HepG2 (cell line): ENCODE measurements around the gene NUP85. TPM values are rescaled to one million over a fixed set of nuclear protein-coding genes. Genes with fewer than 3 reads are reported as not detected.

Experiments used
- ADNP ChIP-seq: sonication (generic); formaldehyde crosslinking; IDR thresholded peaks from 2 replicates; pipeline ENCODE4 v1.4.0; 2020; ENCODE audit warnings: missing genetic modification reagents
- CBX5 ChIP-seq: sonication (generic); formaldehyde crosslinking; IDR thresholded peaks from 2 replicates; pipeline ENCODE4 v1.4.0; 2020; ENCODE audit warnings: missing genetic modification reagents, borderline replicate concordance
- FLYWCH1 ChIP-seq: sonication (generic); formaldehyde crosslinking; IDR thresholded peaks from 2 replicates; pipeline ENCODE4 v1.8.1; 2023; ENCODE audit warnings: mild to moderate bottlenecking, missing genetic modification reagents
- FUBP1 ChIP-seq: sonication (generic); formaldehyde crosslinking; IDR thresholded peaks from 2 replicates; pipeline ENCODE4 v1.5.1; 2020; ENCODE audit warnings: missing genetic modification reagents, mild to moderate bottlenecking, borderline replicate concordance
- HMGXB3 ChIP-seq: sonication (generic); formaldehyde crosslinking; IDR thresholded peaks from 2 replicates; pipeline ENCODE4 v1.4.0; 2020; ENCODE audit warnings: missing genetic modification reagents, borderline replicate concordance
- IKZF4 ChIP-seq: sonication (generic); formaldehyde crosslinking; IDR thresholded peaks from 2 replicates; pipeline ENCODE4 v1.5.1; 2020; ENCODE audit warnings: borderline replicate concordance, mild to moderate bottlenecking, low read depth, missing genetic modification reagents; ENCODE audit errors: not compliant biosample characterization
- KDM5B ChIP-seq: sonication (generic); formaldehyde crosslinking; IDR thresholded peaks from 2 replicates; pipeline ENCODE4 v1.4.0; 2020; ENCODE audit warnings: missing genetic modification reagents, mild to moderate bottlenecking, borderline replicate concordance
- MTF2 ChIP-seq: sonication (generic); formaldehyde crosslinking; IDR thresholded peaks from 2 replicates; pipeline ENCODE4 v1.5.0; 2020; ENCODE audit warnings: missing genetic modification reagents, borderline replicate concordance
- PRDM4 ChIP-seq: sonication (generic); formaldehyde crosslinking; IDR thresholded peaks from 2 replicates; pipeline ENCODE4 v1.9.0; 2021; ENCODE audit warnings: missing genetic modification reagents, borderline replicate concordance
- TBL1XR1 ChIP-seq: fragments of 150-350 bp; IDR thresholded peaks from 2 replicates; pipeline ENCODE4 v1.6.1; 2014; ENCODE audit warnings: borderline replicate concordance, low read length; ENCODE audit not compliant: partially characterized antibody
- ZBTB37 ChIP-seq: sonication (generic); formaldehyde crosslinking; IDR thresholded peaks from 2 replicates; pipeline ENCODE4 v1.4.0; 2020; ENCODE audit warnings: mild to moderate bottlenecking, missing genetic modification reagents
- ZFYVE20 ChIP-seq: sonication (generic); formaldehyde crosslinking; IDR thresholded peaks from 2 replicates; pipeline ENCODE4 v1.8.0; 2023; ENCODE audit warnings: low read depth, mild to moderate bottlenecking, moderate library complexity, missing genetic modification reagents, borderline replicate concordance
- ZNF33A ChIP-seq: sonication (generic); formaldehyde crosslinking; IDR thresholded peaks from 2 replicates; pipeline ENCODE4 v1.5.1; 2020; ENCODE audit warnings: missing genetic modification reagents, mild to moderate bottlenecking, moderate library complexity, borderline replicate concordance
- ZNF629 ChIP-seq: sonication (generic); formaldehyde crosslinking; conservative IDR thresholded peaks from 2 replicates; pipeline ENCODE4 v1.5.0; 2020; ENCODE audit warnings: missing genetic modification reagents
- ZSCAN5A ChIP-seq: sonication (generic); formaldehyde crosslinking; IDR thresholded peaks from 2 replicates; pipeline ENCODE4 v1.8.0; 2022; ENCODE audit warnings: mild to moderate bottlenecking, missing genetic modification reagents, borderline replicate concordance
- polyA plus RNA-seq, 8 experiments: library from polyadenylated mRNA; depleted of rRNA in 3 of 8; stranded (reverse) in 7 of 8; unstranded in 1 of 8; fragments of >200 nt; fragmentation: Illumina TruSeq in 4 of 8; extraction: Trizol in 4 of 8; gene quantifications; 2 replicates each; pipeline versions ENCODE4 v1.2.1 to v1.2.3, GENCODE V29; 2011 to 2016; ENCODE audit warnings: low read depth in 4 of 8, missing spikeins in 1 of 8, mixed read lengths in 1 of 8; ENCODE audit not compliant: insufficient read depth in 1 of 8
- total RNA-seq, 5 experiments: library from RNA; depleted of rRNA; stranded (reverse); fragments of >200 nt; fragmentation: Illumina TruSeq; extraction: Trizol; gene quantifications; 2 replicates each; pipeline ENCODE4 v1.2.3, GENCODE V29; 2016; ENCODE audit warnings: low read depth in 1 of 5

NUP85 gene
- total and polyA plus RNA-seq, 2 of the 13 experiments (the other 11 are each of a cell fraction or from before 2014, with no cell fraction given) = 89.1 to 124 TPM

GRCh38 chr17:75271233-75271954 is 65.9 kb downstream of the NUP85 start (continued):
- TF ChIP-seq FUBP1 = 0 out of 2 replicates have a peak, but pooled peaks have one; percentile 69
- TF ChIP-seq KDM5B (CRISPR knock-in tag) = peak; percentile 49; the same call in 1 of the 2 replicates
- 0 out of 2 replicates have a peak, but pooled peaks have one; percentile 27 for TF ChIP-seq ZFYVE20 (CRISPR knock-in tag)
- no peak for TF ChIP-seq TBL1XR1
- no peak for TF ChIP-seq HMGXB3 (CRISPR knock-in tag)
- peak; percentile 74 for TF ChIP-seq IKZF4 (CRISPR knock-in tag)
- TF ChIP-seq MTF2 (CRISPR knock-in tag) = no peak
- peak; percentile 65; the same call in 1 of the 2 replicates for TF ChIP-seq FLYWCH1 (CRISPR knock-in tag)
- TF ChIP-seq ZNF629 (CRISPR knock-in tag) = no peak
- peak; percentile 63; the same call in 1 of the 2 replicates for TF ChIP-seq ADNP
- no peak for TF ChIP-seq PRDM4 (CRISPR knock-in tag)
- no peak; the same call in none of the 2 replicates for TF ChIP-seq ZSCAN5A (CRISPR knock-in tag)
- no peak for TF ChIP-seq ZBTB37
- 0 out of 2 replicates have a peak, but pooled peaks have one; percentile 21 for TF ChIP-seq CBX5
- TF ChIP-seq ZNF33A = no peak
